Endothelial cell of umbilical vein (primary cell): ENCODE data around the gene SCN9A. TPM values are rescaled to one million over a fixed set of nuclear protein-coding genes. Genes with fewer than 3 reads are reported as not detected.

Experiments used
- BruUV-seq: library from RNA; stranded (reverse); fragments of 400-500 nt; replicated peaks from 2 replicates; lab custom pipeline; 2021; lab: Mats Ljungman, UMichigan
- CTCF ChIA-PET: fragments of 300-600, 350-600 bp; sonication (Branson Sonifier 250); formaldehyde crosslinking; loops from one replicate; lab custom pipeline; 2021; ENCODE audit warnings: antibody characterized with exemption, inconsistent platforms; lab: Charles Lee
- POLR2A ChIA-PET: fragments of 300-600, 350-600 bp; sonication (Branson Sonifier 250); formaldehyde crosslinking; loops from one replicate; lab custom pipeline; 2021; ENCODE audit warnings: antibody characterized with exemption, inconsistent platforms; lab: Charles Lee
- DNase-seq: peaks from one replicate; pipeline ENCODE4 v3.0.0-alpha.2; 2011; ENCODE audit warnings: low read depth, low spot score
- FAIRE-seq: peaks from 2 replicates; lab custom pipeline; 2011; peaks lifted over from hg19 to GRCh38; lab: Jason Lieb, UNC
- H2AFZ ChIP-seq: 2 replicates; pipeline ENCODE4 v1.6.0; 2012; ENCODE audit warnings: low read depth, low read length, control low read depth, inconsistent platforms
- H3K27ac ChIP-seq: 2 replicates; pipeline ENCODE4 v1.5.1; 2011; ENCODE audit warnings: low read depth, mild to moderate bottlenecking, control low read depth, low read length, moderate library complexity; ENCODE audit not compliant: insufficient read depth
- H3K27me3 ChIP-seq, 2 experiments: 2 replicates each; pipeline versions ENCODE4 v1.6.0 to v1.6.1; 2011; ENCODE audit warnings: low read length in 2 of 2, mixed read lengths in 1 of 2; ENCODE audit not compliant: control insufficient read depth in 2 of 2, insufficient read depth in 2 of 2
- H3K36me3 ChIP-seq, 2 experiments: 2 replicates in 1 of 2; 3 replicates in 1 of 2; pipeline ENCODE4 v1.5.1; 2011; ENCODE audit warnings: low read length in 2 of 2, mild to moderate bottlenecking in 1 of 2, moderate library complexity in 1 of 2; ENCODE audit not compliant: control insufficient read depth in 2 of 2, insufficient read depth in 2 of 2; ENCODE audit errors: extremely low read depth in 1 of 2
- H3K4me1 ChIP-seq: 3 replicates; pipeline ENCODE4 v1.5.1; 2011; ENCODE audit warnings: mild to moderate bottlenecking, low read length; ENCODE audit not compliant: control insufficient read depth, insufficient read depth; ENCODE audit errors: extremely low read depth
- H3K4me2 ChIP-seq: 2 replicates; pipeline ENCODE4 v1.6.1; 2011; ENCODE audit warnings: low read length, control low read depth, mixed read lengths; ENCODE audit not compliant: insufficient read depth
- H3K4me3 ChIP-seq, 3 experiments: fragments of 200-600 bp in 1 of 3; sonication (generic), shearing (Covaris generic) in 1 of 3; replicated peaks in 1 of 3; 2 replicates each; pipeline ENCODE4 v1.5.1; 2011 to 2016; ENCODE audit warnings: control low read depth in 3 of 3, low read length in 3 of 3, mild to moderate bottlenecking in 2 of 3, inconsistent platforms in 1 of 3, low read depth in 1 of 3, moderate library complexity in 1 of 3; ENCODE audit not compliant: insufficient read depth in 1 of 3
- H3K79me2 ChIP-seq: 2 replicates; pipeline ENCODE4 v1.6.0; 2012; ENCODE audit warnings: low read length, inconsistent platforms; ENCODE audit not compliant: control insufficient read depth, insufficient read depth
- H3K9ac ChIP-seq: replicated peaks from 2 replicates; pipeline ENCODE3; 2011; ENCODE audit warnings: low read length, control low read depth; ENCODE audit not compliant: insufficient read depth; ENCODE audit errors: extremely low read depth
- H3K9me1 ChIP-seq: replicated peaks from 3 replicates; pipeline ENCODE4 v1.6.0; 2011; ENCODE audit warnings: mild to moderate bottlenecking, low read length; ENCODE audit not compliant: control insufficient read depth, insufficient read depth; ENCODE audit errors: extremely low read depth
- H3K9me3 ChIP-seq: replicated peaks from 2 replicates; pipeline ENCODE4 v1.5.1; 2012; ENCODE audit warnings: low read length, inconsistent platforms; ENCODE audit not compliant: control insufficient read depth, insufficient read depth
- H4K20me1 ChIP-seq: replicated peaks from 2 replicates; pipeline ENCODE3; 2011; ENCODE audit warnings: mild to moderate bottlenecking, low read length; ENCODE audit not compliant: control insufficient read depth, insufficient read depth; ENCODE audit errors: extremely low read depth
- CTCF ChIP-seq, 2 donors: IDR thresholded peaks; 1 replicate in 1 of 2; 2 replicates in 1 of 2; pipeline ENCODE4 v1.5.1; 2011; ENCODE audit warnings: low read length in 2 of 2, mild to moderate bottlenecking in 2 of 2, moderate library complexity in 2 of 2, control low read depth in 1 of 2, inconsistent platforms in 1 of 2, low read depth in 1 of 2; ENCODE audit not compliant: insufficient read depth in 1 of 2; ENCODE audit errors: extremely low read depth in 1 of 2
- FOS ChIP-seq: IDR thresholded peaks from 2 replicates; pipeline ENCODE4 v1.6.1; 2011; ENCODE audit warnings: mild to moderate bottlenecking, low read length, moderate library complexity, borderline replicate concordance; ENCODE audit not compliant: insufficient read depth
- JUN ChIP-seq: IDR thresholded peaks from 2 replicates; pipeline ENCODE4 v1.6.1; 2011; ENCODE audit warnings: borderline replicate concordance, low read depth; ENCODE audit not compliant: insufficient read length, insufficient read depth
- MYC ChIP-seq: IDR thresholded peaks from one replicate; pipeline ENCODE4 v1.6.1; 2011; ENCODE audit warnings: mild to moderate bottlenecking, low read depth, low read length
- POLR2A ChIP-seq: IDR thresholded peaks from 2 replicates; pipeline ENCODE4 v1.6.1; 2012; ENCODE audit warnings: low read depth, mild to moderate bottlenecking, control low read depth, low read length
- dilution Hi-C: fragments of 300-500 bp; cut with MboI; formaldehyde crosslinking; loops from one replicate; pipeline ENCODE4 v1.15.0; 2019; ENCODE audit warnings: low sequenced_read_pairs; ENCODE audit not compliant: extremely low pct_ligation_motif_present
- intact Hi-C: fragments of 100-400 bp; cut with micrococcal nuclease; formaldehyde crosslinking; loops from one replicate; pipeline ENCODE4 v1.10.0; 2022
- polyA plus RNA-seq, 4 experiments: library from polyadenylated mRNA; depleted of rRNA in 3 of 4; stranded (reverse) in 3 of 4; unstranded in 1 of 4; fragments of >200 nt; gene quantifications; 2 replicates each; pipeline versions ENCODE4 v1.2.1 to v1.2.3, GENCODE V29; 2011 to 2012; ENCODE audit warnings: missing spikeins in 1 of 4
- total RNA-seq: library from RNA; stranded (reverse); gene quantifications from 2 replicates; pipeline ENCODE4 v1.2.3, GENCODE V29; 2021

Gene SCN9A
- total and polyA plus RNA-seq, 2 donors (not counting 3 experiments of a cell fraction or from before 2014, with no cell fraction given): 0.88 to 1.6 TPM

DNA sequence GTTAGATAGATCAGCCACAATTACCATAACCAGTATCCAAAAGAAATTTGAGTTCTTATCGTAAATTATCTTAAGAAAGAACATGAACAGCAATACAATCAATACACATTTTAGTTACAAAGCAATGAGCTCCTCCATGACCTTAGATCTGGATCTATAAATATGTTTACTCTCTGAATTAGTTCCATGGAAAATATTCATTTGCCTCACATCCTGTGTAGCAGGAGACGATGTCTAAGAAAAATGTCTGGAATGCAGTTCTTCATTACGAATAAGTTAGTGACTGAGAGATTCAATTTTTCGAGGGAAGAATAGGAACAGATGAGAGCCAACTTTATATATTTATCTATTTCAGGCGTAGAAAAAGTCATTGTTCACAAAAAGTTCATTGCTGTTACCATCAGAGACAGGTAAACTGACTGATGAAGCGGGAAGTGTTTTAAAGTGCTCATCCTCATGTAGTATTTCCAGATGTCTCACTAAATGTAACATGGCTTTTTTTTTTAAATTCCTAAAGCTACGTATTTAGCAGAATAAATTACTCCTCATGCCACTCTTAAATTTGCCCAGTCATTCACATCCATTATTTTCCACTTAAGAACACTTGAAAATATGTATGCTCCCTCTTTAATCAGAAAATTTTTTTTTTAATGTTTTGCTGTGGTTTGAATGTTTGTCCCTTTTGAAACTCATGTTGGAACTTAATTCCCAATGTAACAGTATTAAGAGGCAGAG, 141.5 kb downstream of the SCN9A start:
- no peaks in the 10 kb centered on the region for H3K9me1 ChIP-seq
- dilution Hi-C loops (no loop called here), intact Hi-C loops (loop anchor here (1.0 to 10.0 kb wide), 4 partner anchors 141 to 1449 kb away; no protein-coding TSS in a partner anchor)
- BruUV-seq: TSS peak; percentile 94
- H2AFZ ChIP-seq: peak overlapping the region; percentile 75
- H3K4me1 ChIP-seq: peaks cover 44% of the 10 kb centered on the region
- H3K9me3 ChIP-seq: no peaks in the 10 kb centered on the region
- H3K36me3 ChIP-seq: no peaks in the 10 kb centered on the region
- TF ChIP-seq CTCF (IDR thresholded peaks at IDR 0.05; ENCODE audit: extremely low read depth in 1 of 2, insufficient read depth in 1 of 2, low read depth in 1 of 2, low read length in 2 of 2) (no peak), MYC (no peak), POLR2A (no peak), FOS (peak; percentile 9), JUN (peak; percentile 83)
- FAIRE-seq (peak; percentile 49), DNase-seq (peak; percentile 88)
- H3K4me3 ChIP-seq: no peak overlapping the region
- no peaks in the 10 kb centered on the region for H3K27me3 ChIP-seq
- POLR2A ChIA-PET: no interaction called here
- H3K27ac ChIP-seq: peak overlapping the region; percentile 95
- peak overlapping the region; percentile 71 for H3K4me2 ChIP-seq
- H3K9ac ChIP-seq: peak overlapping the region; percentile 63
- CTCF ChIA-PET: interaction anchor here (0.8 to 1.6 kb wide), 5 partner anchors 54 to 185 kb away, joined by 3 to 6 read pairs (median 4); no protein-coding TSS in a partner anchor
- H3K79me2 ChIP-seq: no peaks in the 10 kb centered on the region
- H4K20me1 ChIP-seq: no peaks in the 10 kb centered on the region
